Spleen (tissue), 7 donors: ENCODE data around the gene LPP.

ENCODE experiments used
- CTCF ChIP-seq, 11 experiments: fragments of 200-600 bp in 7 of 11; fragments of 450-650 bp in 4 of 11; sonication (generic) in 4 of 11; IDR thresholded peaks in 8 of 11; conservative IDR thresholded peaks in 3 of 11; 1 replicate in 7 of 11; 2 replicates in 4 of 11; pipeline versions ENCODE4 v1.4.0 to v1.8.0; 2016 to 2021; ENCODE audit warnings: antibody characterized with exemption in 11 of 11, inconsistent platforms in 4 of 11, mild to moderate bottlenecking in 1 of 11
- POLR2A ChIP-seq, 3 donors: fragments of 450-650 bp; IDR thresholded peaks; one replicate each; pipeline ENCODE4 v1.5.1; 2017; ENCODE audit warnings: antibody characterized with exemption in 3 of 3, mild to moderate bottlenecking in 1 of 3
- POLR2AphosphoS5 ChIP-seq, 3 donors: sonication (generic); formaldehyde crosslinking; IDR thresholded peaks; one replicate each; pipeline ENCODE4 v1.5.1; 2017; ENCODE audit warnings: antibody characterized with exemption in 3 of 3
- donor health status: DM: no; HTN: no; CAD: no; lungs with moderate emphysema.
- donor health status: DM: no; HTN: no; CAD: no.
- donor health status: DM: no; HTN: no; CAD: no.

- TF ChIP-seq POLR2A (IDR thresholded peaks at IDR 0.05) (no peak), CTCF (IDR thresholded peaks at IDR 0.05 in 8 of 11, conservative IDR thresholded peaks at IDR 0.05 in 3 of 11) (no peak), POLR2AphosphoS5 (IDR thresholded peaks at IDR 0.05) (no peak)
Measured at GRCh38 chr3:188319569-188319968, 165.6 kb downstream of the LPP start.
